ENCODE measurements around the gene JDP2. TPM values are rescaled to one million over a fixed set of nuclear protein-coding genes. Genes with fewer than 3 reads are reported as not detected.
"Not testable (repeated sequence)": the region's sequence is repeated elsewhere in the genome, so short reads cannot be mapped to it uniquely, and the experiment has no call there.

JDP2 gene
- polyA plus RNA-seq, 1 donor: 46.9 TPM

GRCh38 chr14:75456069-75456996 lies 28.5 kb downstream of the JDP2 start:
- no peak for DNase-seq

GRCh38 chr14:75456997-75457335 lies 29.1 kb downstream of the JDP2 start:
- DNase-seq: no peak

DNA sequence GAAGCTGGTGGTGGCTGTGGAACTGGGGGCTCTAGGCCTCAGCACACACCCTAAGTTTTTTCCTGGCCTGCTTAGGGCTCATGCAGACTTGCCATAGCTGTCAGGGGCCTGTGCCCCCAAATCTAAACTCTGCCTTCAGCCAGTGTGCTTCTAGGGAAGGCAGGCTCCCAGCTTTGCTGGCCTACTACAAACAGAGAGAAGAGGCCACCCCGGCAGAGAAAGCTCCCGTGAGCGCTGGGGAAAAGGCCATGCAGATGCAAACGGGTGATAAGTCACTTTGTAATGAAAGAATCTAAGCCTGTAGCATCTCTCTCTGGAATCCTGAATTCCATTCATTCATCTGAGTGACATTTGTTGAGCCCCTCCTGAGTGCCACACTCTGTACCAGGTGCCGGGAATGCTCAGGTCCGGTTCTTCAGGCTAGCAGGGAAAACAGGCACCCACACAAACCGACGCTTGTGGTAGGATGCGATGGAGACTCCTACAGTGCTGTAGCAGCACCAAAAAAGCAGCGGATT lies 29.9 kb downstream of the JDP2 start:
- no peak for DNase-seq

DNA sequence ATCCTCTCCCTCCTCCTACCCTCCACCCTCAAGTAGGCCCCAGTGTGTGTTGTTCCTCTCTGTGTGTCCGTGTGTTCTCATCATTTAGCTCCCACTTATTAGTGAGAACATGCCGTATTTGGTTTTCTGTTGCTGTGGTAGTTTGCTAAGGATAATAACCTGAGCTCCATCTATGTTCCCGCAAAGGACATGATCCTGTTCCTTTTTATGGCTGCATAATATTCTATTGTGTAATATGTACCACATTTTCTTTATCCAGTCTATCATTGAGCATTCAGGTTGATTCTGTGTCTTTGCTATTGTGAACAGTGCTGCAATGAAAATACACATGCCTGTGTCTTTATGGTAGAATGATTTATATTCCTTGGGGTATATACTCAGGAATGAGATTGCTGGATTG lies 30.5 kb downstream of the JDP2 start:
- DNase-seq: no peak

- DNase-seq: no peak
Measured at GRCh38 chr14:75459099-75459741, 31.4 kb downstream of the JDP2 start.

DNA sequence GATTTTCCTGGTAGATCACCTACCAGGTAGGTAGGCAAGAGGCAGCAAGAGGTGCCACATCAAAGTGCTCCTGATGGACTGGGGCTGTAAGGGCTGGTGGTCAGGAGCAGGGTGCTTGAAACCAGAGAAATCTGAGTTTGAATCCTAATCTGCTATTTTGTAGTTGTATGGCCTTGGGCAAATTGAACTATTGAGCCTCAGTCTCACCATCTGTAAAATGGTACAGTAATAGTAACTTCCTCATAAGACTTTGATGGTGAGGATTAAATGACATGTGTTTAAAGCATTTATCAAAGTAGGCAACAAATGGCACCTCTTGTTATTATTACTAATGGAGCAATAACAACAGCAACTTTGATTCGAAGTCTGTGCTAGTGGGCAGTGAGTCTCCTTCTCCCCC lies 32.0 kb downstream of the JDP2 start:
- no peak for DNase-seq

DNA sequence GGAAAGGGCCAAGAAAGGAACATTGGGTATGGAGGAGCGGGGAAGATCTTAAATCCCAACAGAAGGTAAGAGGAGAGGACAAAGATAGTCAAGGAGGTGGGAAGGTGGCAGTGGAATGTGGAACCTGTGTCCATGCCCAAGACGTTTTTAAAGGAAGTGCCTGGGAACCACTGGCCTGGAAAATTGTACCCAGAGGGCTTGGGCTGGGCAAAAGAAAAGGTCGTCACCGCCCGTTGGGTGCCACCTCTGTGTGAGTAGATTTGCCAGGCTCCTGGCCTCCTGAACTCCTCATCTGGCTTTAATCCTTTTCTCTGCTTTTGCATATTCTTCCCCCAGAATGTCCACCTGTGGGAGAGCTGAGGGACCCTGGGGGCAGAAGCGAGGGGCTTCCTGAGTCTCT lies 32.6 kb downstream of the JDP2 start:
- DNase-seq: no peak

- DNase-seq: no peak
Measured at GRCh38 chr14:75461303-75461702, 33.5 kb downstream of the JDP2 start.

- DNase-seq: no peak
Measured at GRCh38 chr14:75461755-75462349, 34.0 kb downstream of the JDP2 start.

DNA sequence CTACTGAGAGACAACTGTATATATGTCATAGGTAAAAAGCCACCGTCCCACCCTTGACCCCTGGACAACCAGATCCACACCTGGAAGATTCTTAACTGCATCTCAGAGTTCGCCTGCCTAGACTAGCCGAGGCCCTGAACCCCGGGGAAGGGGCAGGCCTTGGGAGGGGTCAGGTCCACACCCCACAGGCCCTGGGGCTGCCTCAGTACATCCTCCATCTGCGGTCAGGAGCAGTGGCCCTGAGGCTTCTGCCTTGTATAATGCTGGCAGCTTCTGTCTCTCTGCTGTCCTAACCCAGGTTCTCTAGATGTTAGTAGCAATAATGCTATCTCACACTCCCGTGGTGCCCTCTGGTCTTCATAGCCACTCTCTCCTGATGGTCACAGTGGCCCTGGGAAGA lies 36.8 kb downstream of the JDP2 start:
- DNase-seq: no peak

DNA sequence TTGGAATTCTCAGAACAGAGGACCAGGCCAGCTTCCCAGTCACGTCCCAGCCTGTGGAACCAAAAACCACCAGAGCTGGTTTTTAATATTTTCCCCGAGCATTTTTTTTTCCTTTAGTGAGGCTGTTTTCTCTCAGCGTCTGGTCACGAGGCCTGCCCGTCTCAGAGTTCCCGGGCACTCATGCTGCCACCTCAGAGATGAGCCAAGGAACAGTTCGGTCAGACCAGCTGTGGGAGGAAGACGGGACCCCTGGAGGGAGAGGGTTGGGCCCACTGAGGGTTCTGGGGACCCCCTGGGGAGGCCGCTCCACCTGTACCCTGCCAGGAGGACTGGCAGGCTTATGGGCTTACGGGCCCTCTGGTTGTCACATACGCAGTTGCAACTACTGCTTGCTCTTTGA lies 39.9 kb downstream of the JDP2 start:
- DNase-seq: no peak

GRCh38 chr14:75469164-75469563 lies 41.3 kb downstream of the JDP2 start:
- DNase-seq: no peak

- no peak for DNase-seq
Measured at GRCh38 chr14:75469606-75470237, 41.9 kb downstream of the JDP2 start.

DNA sequence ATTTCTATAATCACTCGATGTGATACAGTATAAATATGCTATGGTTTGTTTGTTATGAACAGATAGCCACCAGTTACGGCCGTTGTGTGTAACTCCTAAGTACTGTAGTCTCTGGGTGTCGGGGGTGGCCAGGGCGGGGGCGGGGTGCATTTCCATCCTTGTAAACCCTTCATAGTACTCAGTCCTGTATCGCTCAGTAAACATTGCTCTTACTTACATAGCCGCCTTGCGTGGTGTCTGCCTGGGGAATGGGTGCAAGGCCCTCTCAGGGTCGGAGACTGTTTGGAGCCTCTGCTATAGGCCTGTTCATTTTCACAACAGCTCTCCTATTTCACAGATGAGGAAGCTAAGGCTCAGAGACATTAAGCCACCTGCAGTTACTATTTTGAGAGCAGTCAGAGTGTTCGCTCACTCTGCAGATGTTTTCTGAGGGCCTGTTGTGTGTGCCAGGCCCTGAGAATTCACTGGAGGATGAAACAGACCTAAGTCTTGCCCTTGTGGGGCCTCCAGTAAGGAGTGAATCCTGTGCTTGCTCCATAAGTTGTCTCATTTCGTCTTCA lies 42.5 kb downstream of the JDP2 start:
- DNase-seq: no peak

DNA sequence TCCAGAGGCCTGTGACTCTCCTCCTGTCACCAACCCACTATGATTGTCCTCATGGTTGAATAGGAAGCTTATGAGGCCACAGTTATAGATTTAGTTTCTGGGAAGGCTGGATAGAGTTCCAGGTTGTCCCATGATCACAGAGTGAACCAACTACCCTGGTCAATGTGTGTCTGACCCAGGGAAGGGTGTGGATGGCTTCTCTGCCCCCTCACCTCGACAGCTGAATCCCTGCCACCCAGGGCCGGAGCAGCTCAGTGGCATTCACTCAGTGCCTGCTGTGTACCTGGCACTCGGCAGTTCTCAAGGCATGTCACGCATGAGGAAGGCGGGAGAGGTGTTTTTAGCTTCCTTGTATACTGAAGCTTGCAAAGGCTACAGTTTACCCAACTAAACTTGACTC lies 43.2 kb downstream of the JDP2 start:
- no peak for DNase-seq

DNA sequence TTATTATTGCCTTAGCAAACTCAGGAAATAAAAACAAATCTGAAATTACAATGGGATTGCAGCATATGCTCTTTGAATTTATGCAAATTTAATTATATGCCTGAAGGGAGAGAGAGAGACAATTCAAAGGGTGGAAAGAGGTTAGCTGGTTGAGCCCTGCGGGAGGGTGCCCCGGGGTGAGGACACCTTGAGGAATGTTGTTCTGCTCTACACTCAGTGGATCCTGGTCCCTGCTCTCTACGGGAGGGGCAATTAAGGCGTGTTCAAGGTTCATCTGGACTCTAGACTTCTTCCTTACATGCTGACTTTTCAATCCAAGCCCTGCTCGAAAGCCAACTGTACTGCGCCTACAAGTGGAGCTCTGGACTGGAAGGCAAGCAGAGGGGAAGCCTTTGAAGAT lies 46.3 kb downstream of the JDP2 start:
- not testable (repeated sequence) for DNase-seq

GRCh38 chr14:75476274-75476995 lies 48.6 kb downstream of the JDP2 start:
- no peak for DNase-seq

- DNase-seq: no peak
Measured at GRCh38 chr14:75477881-75478280, 50.1 kb downstream of the JDP2 start.

GRCh38 chr14:75479770-75480600 lies 52.2 kb downstream of the JDP2 start:
- no peak for DNase-seq

DNA sequence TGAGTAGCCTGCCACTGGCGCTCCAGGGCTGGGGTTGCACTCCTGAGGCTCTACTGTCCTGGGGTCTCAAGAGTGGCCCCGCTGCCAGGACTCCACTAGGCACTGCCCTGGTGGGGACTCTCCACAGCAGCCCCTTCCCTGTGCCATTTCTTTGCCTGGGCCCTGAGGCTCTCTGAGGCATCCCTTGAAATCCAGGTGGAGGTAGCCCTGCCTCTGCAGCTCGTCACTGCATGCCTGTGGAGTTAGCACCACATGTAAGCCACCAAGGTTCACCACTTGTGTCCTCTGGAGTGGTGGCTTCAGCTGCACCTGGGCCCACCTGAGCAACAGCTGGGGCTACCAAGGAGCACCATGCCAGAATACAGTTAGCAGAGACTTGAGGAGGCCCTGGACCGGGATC lies 54.5 kb downstream of the JDP2 start:
- no peak for DNase-seq
